Natural killer cell (primary cell): ENCODE measurements around the gene RAB3IL1. TPM values are rescaled to one million over a fixed set of nuclear protein-coding genes. Genes with fewer than 3 reads are reported as not detected.

Experiments
- ATAC-seq, 3 donors: fragments of 150-1000 bp in 2 of 3; fragments of 200-7000 bp in 1 of 3; cut with Tn5 transposase; 1 replicate in 1 of 3; 2 replicates in 2 of 3; pipeline ENCODE4 v1.10.0; 2021; ENCODE audit warnings: mild to moderate bottlenecking in 2 of 3, moderate library complexity in 2 of 3
- DNase-seq, 2 donors: peaks; one replicate each; pipeline versions ENCODE4 v3.0.0 to v3.0.0-alpha.2; 2013 to 2021; ENCODE audit warnings: mixed read lengths in 1 of 2
- H3K27ac ChIP-seq: one replicate; pipeline ENCODE4 v1.5.1; 2013; ENCODE audit warnings: mild to moderate bottlenecking, low read length
- H3K27me3 ChIP-seq: one replicate; pipeline ENCODE4 v1.6.1; 2013; ENCODE audit warnings: low read length; ENCODE audit not compliant: control insufficient read depth, insufficient read depth
- H3K36me3 ChIP-seq: one replicate; pipeline ENCODE4 v1.6.1; 2013; ENCODE audit warnings: low read length; ENCODE audit not compliant: control insufficient read depth, insufficient read depth
- H3K4me1 ChIP-seq: one replicate; pipeline ENCODE4 v1.6.1; 2013; ENCODE audit warnings: low read length; ENCODE audit not compliant: control insufficient read depth, insufficient read depth
- H3K4me3 ChIP-seq: one replicate; pipeline ENCODE4 v1.5.1; 2013; ENCODE audit warnings: low read length
- H3K9me3 ChIP-seq: one replicate; pipeline ENCODE4 v1.6.1; 2013; ENCODE audit warnings: low read length; ENCODE audit not compliant: control insufficient read depth, insufficient read depth
- H3K27ac Mint-ChIP-seq, 2 donors: one replicate each; pipeline ENCODE4 v1.8.0; 2022; ENCODE audit warnings: mild to moderate bottlenecking in 2 of 2, mixed read lengths in 2 of 2, moderate library complexity in 1 of 2
- H3K27me3 Mint-ChIP-seq, 2 donors: one replicate each; pipeline ENCODE4 v1.8.0; 2022; ENCODE audit warnings: low read depth in 2 of 2, mixed read lengths in 2 of 2
- H3K36me3 Mint-ChIP-seq: one replicate; pipeline ENCODE4 v1.8.0; 2022; ENCODE audit warnings: mixed read lengths
- H3K4me1 Mint-ChIP-seq, 2 donors: one replicate each; pipeline ENCODE4 v1.8.0; 2022; ENCODE audit warnings: mixed read lengths in 2 of 2
- H3K4me3 Mint-ChIP-seq: one replicate; pipeline ENCODE4 v1.8.0; 2022; ENCODE audit warnings: mild to moderate bottlenecking, moderate library complexity, mixed read lengths
- H3K9me3 Mint-ChIP-seq, 2 donors: one replicate each; pipeline ENCODE4 v1.8.0; 2022; ENCODE audit warnings: mixed read lengths in 2 of 2
- CTCF ChIP-seq: fragments of 200-600 bp; IDR thresholded peaks from one replicate; pipeline ENCODE4 v1.8.0; 2022; ENCODE audit warnings: antibody characterized with exemption
- WGBS: methylation state at CpG from one replicate; pipeline ENCODE4 v1.1.7; 2013; ENCODE audit warnings: missing lambda C conversion rate; ENCODE audit not compliant: insufficient coverage; 5-methylcytosine and 5-hydroxymethylcytosine counted together
- intact Hi-C: fragments of 100-400 bp; cut with micrococcal nuclease; formaldehyde crosslinking; loops from one replicate; pipeline ENCODE4 v1.14.2; 2022
- total RNA-seq, 4 donors: library from RNA; stranded (reverse); fragments of 120-200 nt in 1 of 4; gene quantifications; one replicate each; pipeline versions ENCODE4 v1.2.3 to v1.2.4, GENCODE V29; 2013 to 2022

The RAB3IL1 gene
- total RNA-seq, 3 donors from 2014 or later (not counting 1 experiment from before 2014, with no cell fraction given), result not detected

DNA sequence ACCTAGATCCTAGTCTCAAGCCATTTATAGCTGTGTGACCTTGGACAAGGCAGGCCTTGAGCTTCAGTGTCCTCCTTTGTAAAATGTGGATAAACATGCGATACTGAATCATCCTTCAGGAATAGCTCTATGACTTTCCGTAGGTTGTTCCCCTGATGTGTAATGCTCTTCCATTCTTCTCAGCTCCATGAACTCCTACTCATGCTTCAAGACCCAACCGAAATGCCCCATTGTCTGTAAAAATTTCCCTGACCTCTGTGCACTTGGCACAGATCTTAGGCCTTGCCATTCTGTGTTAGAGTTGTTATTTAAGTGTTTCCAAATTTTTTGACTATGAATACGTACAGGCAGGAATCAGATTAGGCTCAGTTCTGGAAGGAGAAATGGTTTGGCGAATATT, 29.5 kb upstream of the RAB3IL1 start:
- Mint-ChIP-seq H3K9me3 (no peaks in the 10 kb centered on the region), H3K27ac (no peak overlapping the region)

DNA sequence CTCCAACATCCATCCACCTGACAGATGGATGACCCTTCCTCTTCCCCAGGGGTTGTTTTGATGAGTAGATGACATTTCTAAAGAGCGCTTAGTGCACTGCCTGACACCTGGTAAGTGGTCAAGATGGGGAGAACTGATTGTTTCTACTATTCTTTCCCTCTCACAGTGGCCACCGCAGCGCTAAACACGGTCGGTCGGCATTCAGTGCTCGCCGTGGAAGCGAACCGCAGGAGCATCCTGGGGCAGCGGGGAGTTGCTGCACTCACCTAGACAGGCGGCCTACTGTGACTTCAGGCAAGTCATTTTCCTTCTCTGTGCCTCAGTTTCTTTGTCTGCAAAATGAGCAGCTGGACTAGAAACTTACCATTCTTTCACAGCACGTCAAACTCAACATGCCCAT, 27.8 kb upstream of the RAB3IL1 start:
- H3K27ac Mint-ChIP-seq, result no peak overlapping the region
- DNase-seq (no peak), ATAC-seq (no peak)
- Histone ChIP-seq H3K27me3 (no peaks in the 10 kb centered on the region), H3K9me3 (no peaks in the 10 kb centered on the region), H3K4me3 (no peak overlapping the region), H3K27ac (no peak overlapping the region), H3K4me1 (peaks cover 2% of the 10 kb centered on the region), H3K36me3 (no peaks in the 10 kb centered on the region)
- no peaks in the 10 kb centered on the region for H3K36me3 Mint-ChIP-seq
- H3K9me3 Mint-ChIP-seq, result no peaks in the 10 kb centered on the region
- intact Hi-C loops, result loop anchor here (5.0 kb wide), 1 partner anchor 137 kb away; no protein-coding TSS in a partner anchor
- H3K4me3 Mint-ChIP-seq, result no peak overlapping the region
- WGBS, result 95% methylated on average over 12 of the region's 13 CpGs
- no peak for TF ChIP-seq CTCF
- H3K4me1 Mint-ChIP-seq, result no peaks in the 10 kb centered on the region
- H3K27me3 Mint-ChIP-seq, result no peaks in the 10 kb centered on the region

More for the DNA sequence above, 29.5 kb upstream of the RAB3IL1 start:
- ATAC-seq, result no peak
- Histone ChIP-seq H3K27me3 (no peaks in the 10 kb centered on the region), H3K9me3 (no peaks in the 10 kb centered on the region), H3K4me3 (no peak overlapping the region), H3K36me3 (no peaks in the 10 kb centered on the region), H3K27ac (no peak overlapping the region), H3K4me1 (peaks cover 2% of the 10 kb centered on the region)
- intact Hi-C loops, result loop anchor here (1.0 to 5.0 kb wide), 4 partner anchors 48 to 150 kb away; no protein-coding TSS in a partner anchor
- TF ChIP-seq CTCF, result no peak
- Mint-ChIP-seq H3K36me3 (no peaks in the 10 kb centered on the region), H3K4me3 (no peak overlapping the region), H3K27me3 (no peaks in the 10 kb centered on the region), H3K4me1 (no peaks in the 10 kb centered on the region)
- WGBS, result 95% methylated on average over 5 of the region's 5 CpGs
- DNase-seq, result no peak

DNA sequence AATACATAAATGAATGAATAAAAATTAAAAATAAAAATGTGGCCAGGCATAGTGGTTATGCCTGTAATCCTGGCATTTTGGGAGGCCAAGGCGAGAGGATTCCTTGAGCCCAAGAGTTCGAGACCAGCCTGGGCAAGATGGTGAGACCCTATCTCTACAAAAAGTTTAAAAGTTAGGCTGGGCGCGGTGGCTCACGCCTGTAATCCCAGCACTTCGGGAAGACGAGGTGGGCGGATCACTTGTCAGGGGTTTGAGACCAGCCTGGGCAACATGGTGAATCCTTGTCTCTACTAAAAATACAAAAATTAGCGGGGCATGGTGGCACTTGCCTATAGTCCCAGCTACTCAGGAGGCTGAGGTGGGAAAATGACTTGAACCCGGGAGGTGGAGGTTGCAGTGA, 23.1 kb upstream of the RAB3IL1 start:
- H3K9me3 ChIP-seq, result peaks cover 8% of the 10 kb centered on the region
- no peaks in the 10 kb centered on the region for H3K4me1 Mint-ChIP-seq
- H3K27me3 Mint-ChIP-seq, result peaks cover 17 to 20% of the 10 kb centered on the region in 2 donors
- no peak for DNase-seq
- H3K4me3 ChIP-seq, result no peak overlapping the region
- TF ChIP-seq CTCF, result no peak
- H3K27ac ChIP-seq, result no peak overlapping the region
- H3K36me3 ChIP-seq, result no peaks in the 10 kb centered on the region
- peaks cover 7% of the 10 kb centered on the region for H3K27me3 ChIP-seq
- no peaks in the 10 kb centered on the region for H3K4me1 ChIP-seq
- peaks cover 0 to 2% of the 10 kb centered on the region in 2 donors for H3K9me3 Mint-ChIP-seq
- no peak overlapping the region for H3K27ac Mint-ChIP-seq
- no peaks in the 10 kb centered on the region for H3K36me3 Mint-ChIP-seq
- intact Hi-C loops, result no loop called here
- no peak overlapping the region for H3K4me3 Mint-ChIP-seq
- WGBS, result 89% methylated on average over 10 of the region's 10 CpGs
- no peak for ATAC-seq

DNA sequence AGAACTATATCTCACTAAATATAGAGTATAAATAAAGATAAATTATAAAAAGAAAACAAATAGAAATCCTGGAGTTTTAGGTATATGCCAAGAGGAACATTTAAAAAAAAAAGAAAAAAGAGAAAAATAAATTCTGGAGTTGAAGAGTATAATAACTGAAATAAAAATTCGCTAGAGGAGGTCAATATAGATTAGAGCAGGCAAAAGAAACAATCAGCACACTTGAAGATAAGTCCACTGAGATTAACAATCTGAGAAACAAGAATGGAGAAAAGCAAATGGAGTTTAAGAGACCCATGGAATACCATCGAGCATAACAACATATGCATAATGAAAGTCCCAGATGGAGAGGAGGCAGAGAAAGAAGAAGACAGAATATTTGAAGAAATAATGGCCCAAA, 18.5 kb upstream of the RAB3IL1 start:
- Histone ChIP-seq H3K27me3 (peaks cover 7% of the 10 kb centered on the region), H3K36me3 (no peaks in the 10 kb centered on the region), H3K4me3 (no peak overlapping the region), H3K27ac (no peak overlapping the region), H3K9me3 (peaks cover 8% of the 10 kb centered on the region), H3K4me1 (no peaks in the 10 kb centered on the region)
- no peak for TF ChIP-seq CTCF
- Mint-ChIP-seq H3K9me3 (peaks cover 0 to 5% of the 10 kb centered on the region in 2 donors), H3K27ac (no peak overlapping the region), H3K36me3 (no peaks in the 10 kb centered on the region), H3K4me3 (no peak overlapping the region), H3K27me3 (peaks cover 37 to 48% of the 10 kb centered on the region in 2 donors), H3K4me1 (no peaks in the 10 kb centered on the region)
- WGBS, result 90% methylated on average over 2 of the region's 2 CpGs
- DNase-seq (no peak), ATAC-seq (no peak)
- intact Hi-C loops, result no loop called here
